Stimulated activated CD8-positive, alpha-beta memory T cell treated with anti-CD3 and anti-CD28 coated beads, Interleukin-15, amount 100 ng/mL, for 48 hours (primary cell): ENCODE data around the gene GINM1.

ENCODE experiments used
- DNase-seq, 2 donors: peaks; one replicate each; pipeline ENCODE4 v3.0.0-alpha.2; 2020; ENCODE audit warnings: low read depth in 2 of 2

The GINM1 gene, protein sequence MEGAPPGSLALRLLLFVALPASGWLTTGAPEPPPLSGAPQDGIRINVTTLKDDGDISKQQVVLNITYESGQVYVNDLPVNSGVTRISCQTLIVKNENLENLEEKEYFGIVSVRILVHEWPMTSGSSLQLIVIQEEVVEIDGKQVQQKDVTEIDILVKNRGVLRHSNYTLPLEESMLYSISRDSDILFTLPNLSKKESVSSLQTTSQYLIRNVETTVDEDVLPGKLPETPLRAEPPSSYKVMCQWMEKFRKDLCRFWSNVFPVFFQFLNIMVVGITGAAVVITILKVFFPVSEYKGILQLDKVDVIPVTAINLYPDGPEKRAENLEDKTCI

DNA sequence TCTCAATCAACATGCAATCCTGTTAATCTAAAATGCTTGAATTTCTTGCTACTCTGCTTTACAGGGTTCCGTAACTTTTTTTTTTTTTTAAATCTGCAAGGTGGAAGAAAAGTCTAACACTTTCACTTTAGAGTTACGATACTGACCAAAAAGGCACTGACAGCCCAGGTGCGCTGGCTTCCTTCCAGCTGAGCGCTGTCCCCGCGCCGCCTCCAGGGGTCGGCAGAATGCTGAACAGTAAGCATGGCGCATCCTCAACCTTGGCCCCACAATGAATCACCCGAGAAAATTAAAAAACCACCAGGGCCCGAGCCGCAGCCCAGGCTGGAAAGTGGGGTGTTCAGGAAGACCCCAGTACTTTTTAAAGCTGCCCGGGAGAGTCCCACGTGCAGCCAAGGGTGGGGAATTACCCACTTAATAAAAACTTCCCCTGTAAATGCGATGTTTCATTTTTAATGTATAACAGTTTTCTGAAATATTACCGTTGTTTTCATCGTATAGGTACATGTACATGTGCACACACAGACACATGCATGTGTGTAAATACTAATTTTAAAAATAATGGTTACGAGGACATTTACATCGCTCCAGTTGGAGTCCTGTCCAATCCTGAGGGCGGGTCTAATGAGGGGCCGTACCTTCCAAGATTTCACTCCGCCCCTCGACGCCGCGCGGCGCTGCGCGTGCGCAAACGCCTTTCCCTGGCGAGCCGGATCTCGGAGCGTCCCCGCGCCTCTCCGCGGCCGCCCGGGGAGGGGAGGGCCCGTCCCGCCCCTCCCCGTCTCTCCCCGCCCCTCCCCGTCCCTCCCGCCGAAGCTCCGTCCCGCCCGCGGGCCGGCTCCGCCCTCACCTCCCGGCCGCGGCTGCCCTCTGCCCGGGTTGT, at the start of gene GINM1:
Gene GINM1 (plus strand): TSS at position 849 of the 883 bp plus-strand sequence. CDS start 40 bp downstream, outside the sequence.
- DNase-seq = peak; percentile 90 to 93

DNA sequence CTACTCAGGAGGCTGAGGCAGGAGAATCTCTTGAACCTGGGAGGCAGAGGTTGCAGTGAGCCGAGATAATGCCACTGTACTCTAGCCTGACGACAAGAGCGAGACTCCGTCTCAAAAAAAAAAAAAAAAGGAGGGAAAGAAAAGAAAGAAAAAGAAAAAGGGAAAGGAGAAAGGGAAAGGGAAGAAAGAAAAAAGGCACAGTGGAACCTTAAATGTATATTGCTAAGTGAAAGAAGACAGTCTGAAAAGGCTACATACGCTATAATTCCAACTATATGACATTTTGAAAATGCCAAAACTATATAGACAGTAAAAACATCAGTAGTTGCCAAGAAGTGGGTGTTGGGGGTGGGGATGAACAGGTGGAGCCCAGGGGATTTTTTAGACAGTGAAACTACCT, 36.5 kb upstream of the GINM1 start:
- no peak for DNase-seq

DNA sequence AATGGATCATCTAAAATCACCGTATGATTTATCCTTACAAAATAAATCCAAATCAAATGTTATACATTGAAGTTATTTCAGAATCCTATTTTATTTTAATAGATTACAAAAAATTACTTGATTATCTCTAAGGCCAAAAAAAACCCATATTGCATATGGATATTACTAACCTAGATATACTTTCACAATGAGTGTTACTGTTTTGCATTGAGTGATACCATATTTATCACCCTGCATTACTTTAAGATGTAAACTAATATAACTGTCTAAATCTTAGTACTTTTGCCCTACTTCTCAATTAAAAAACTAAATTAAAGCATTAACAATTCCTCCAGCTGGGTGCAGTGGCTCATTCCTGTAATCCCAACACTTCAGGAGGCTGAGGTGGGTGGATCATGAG, 31.4 kb upstream of the GINM1 start:
- DNase-seq = no peak

DNA sequence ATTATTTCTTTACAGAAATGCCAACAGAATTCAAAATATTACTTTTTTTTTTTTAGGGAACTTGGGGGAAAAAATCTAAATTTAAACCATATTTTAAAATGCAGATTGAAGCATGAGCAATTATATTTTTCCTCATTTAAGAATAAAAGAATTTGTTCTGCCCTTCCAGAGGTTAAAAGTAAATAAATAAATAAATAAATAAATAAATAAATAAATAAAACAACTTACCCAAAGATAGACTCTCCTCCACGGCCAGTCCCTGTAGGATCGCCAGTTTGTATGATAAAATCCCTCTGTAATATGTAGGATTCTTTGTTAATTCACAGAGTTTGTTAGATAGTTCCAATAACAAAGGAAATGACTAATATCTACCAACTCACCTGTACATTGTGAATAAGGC, 25.0 kb upstream of the GINM1 start:
- DNase-seq = no peak

GRCh38 chr6:149544646-149545257, 21.4 kb upstream of the GINM1 start:
- DNase-seq = no peak

DNA sequence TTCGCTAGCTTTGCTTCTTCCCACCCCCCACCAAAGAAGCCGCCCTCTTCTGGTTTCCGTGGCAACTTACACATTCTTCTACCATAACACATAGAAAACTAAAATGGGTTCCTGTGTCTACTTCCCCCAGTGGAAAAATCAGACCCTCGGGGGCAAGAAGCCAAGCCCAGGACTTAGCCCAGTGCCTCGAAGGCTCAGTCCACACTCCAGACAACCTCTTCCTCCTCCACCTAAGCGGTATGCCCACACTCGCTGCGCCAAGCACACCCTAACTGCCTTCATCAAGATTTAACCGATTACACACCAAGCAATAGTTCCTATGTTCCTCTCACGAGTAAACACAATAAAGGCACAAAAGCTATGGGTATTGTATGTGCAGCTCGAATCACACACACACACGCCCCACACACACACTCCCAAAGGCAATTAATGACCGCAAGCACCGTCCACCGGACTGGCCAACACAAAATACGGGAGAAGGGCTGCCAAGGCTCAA, 20.9 kb upstream of the GINM1 start:
- DNase-seq = peak; percentile 15 to 22

DNA sequence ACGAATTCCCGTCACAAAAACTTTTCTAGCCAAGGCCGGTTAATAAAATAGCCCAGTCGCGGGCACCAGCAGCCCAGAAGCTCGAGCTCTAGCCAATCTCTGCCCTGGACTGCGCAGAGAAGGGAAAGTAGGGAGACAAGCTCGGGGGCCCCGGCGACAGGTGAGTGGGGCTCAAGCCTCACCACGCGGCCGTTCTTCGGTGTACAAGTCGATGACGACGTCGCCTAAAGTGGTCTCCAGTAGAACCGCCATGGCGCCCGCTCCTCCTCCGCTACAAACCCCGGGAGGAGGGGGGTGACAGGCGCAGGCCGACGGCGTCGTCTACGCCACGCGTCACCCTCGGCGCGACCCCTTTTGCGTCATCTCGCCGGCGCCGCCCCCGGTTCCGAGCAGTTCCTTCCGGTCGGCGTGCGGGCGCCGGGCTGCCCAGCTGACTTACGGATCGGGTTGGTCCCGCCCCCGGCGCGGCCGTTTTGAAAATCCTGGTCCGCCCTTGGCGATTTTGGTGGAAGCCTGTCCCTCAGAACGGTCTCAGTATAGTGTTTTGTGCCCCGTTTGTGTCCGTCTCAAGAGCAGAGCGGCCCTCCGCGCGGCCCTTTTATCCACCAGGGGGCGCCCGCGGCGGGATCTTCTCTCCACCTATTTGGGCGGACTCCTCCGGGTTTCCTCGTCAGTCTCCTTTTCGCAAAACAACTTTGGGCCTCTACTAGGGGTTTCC, 20.3 kb upstream of the GINM1 start, which contains the start of gene PPIL4:
Gene PPIL4 (minus strand): TSS at position 290 of the 718 bp plus-strand sequence. CDS start 38 bp downstream, at position 252.
- DNase-seq = peak; percentile 95

DNA sequence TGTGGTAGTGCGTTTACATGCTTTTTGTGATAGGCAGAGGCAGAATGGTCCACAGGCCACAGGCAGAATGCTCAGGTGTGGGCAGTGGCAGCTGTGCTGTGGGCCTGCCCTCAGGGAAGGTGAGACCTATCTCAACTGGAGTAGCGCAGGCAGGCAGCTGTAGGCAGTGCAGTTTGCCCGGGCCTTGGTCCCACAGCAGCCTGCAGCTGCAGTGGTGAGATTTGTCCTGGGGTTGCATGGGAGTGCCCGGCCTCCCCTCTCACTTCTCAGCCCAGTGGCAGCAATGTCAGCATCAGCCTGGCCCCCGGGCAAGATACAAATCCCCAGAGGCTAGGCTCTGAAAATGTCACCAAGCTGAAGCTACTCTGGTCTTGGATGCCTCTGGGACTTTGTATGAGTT, 14.3 kb upstream of the GINM1 start:
- DNase-seq = no peak

DNA sequence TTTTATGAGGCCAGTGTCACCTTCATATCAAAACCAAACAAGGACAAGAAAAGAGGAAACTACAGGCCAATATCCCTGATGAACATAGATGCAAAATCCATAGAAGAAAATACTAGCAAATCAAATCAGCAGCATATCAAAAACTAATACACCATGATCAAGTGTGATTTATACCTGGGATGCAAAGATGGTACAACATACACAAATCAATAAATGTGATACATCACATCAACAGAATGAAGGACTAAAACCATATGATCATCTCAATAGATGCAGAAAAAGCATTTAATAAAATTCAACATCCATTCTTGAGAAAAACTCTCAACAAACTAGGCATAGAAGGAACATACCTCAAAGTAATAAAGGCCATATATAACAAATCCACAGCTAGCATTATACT, 8.1 kb upstream of the GINM1 start:
- DNase-seq = no peak

- DNase-seq = no peak
These were observed 6.8 kb upstream of the GINM1 start for GRCh38 chr6:149559389-149559788.

GRCh38 chr6:149560736-149561135, 5.4 kb upstream of the GINM1 start:
- no peak for DNase-seq

DNA sequence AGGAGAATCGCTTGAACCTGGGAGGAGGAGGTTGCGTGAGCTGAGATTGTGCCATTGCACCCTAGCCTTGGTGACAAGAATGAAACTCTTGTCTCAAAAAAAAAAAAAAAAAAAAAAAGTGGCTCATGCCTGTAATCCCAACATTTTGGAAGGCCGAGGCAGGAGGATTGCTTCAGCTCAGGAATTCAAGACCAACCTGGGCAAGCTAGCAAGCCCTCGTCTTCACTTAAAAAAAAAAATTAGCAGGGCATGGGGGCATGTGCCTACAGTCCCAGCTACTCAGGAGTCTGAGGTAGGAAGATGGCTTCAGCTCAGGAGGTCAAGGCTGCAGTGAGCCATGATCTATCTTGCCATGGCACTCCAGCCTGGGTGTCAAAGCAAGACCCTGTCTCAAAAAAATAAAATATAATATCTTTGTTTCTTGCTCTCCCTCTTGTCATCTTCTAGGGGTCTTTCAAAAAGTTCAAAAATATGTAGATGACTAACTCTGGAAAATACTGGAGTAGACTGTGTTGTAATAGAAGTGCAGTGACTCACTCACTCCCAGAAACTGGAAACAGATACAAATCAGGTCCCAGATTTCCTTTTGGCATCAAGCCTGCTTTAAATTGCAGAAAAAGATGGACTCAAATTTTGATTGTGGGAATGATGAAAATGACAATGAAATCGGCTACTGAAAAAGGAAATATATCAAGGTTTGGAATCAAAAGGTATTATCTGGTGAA, 2.8 kb upstream of the GINM1 start:
- DNase-seq = no peak

GRCh38 chr6:149563928-149564325, 2.2 kb upstream of the GINM1 start:
- no peak for DNase-seq

GRCh38 chr6:149566410-149567193, 427 bp downstream of the GINM1 start:
- peak; percentile 22 to 24 for DNase-seq

- DNase-seq = no peak
These were observed 1.0 kb downstream of the GINM1 start for GRCh38 chr6:149567194-149567586.

GRCh38 chr6:149567945-149568585, 1.9 kb downstream of the GINM1 start:
- no peak for DNase-seq

- no peak for DNase-seq
These were observed 14.7 kb downstream of the GINM1 start for GRCh38 chr6:149580880-149581279.

DNA sequence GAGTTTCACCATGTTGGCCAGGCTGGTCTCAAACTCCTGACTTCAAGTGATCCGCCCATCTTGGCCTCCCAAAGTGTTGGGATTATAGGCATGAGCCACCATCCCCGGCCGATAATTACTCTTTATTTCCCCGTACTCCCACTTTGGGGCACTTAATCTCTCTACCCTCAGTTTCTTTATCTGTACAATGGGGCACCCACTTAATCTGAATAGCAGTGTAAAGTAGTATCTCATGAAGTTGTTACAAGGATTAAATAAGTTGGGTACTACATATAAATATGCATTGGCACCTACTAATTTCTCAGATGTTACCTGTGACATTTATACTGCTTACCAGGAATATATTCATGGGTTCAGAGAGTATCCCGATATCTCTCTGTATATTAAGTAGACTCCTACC, 15.2 kb downstream of the GINM1 start:
- no peak for DNase-seq

GRCh38 chr6:149586149-149586548, 20.0 kb downstream of the GINM1 start:
- no peak for DNase-seq

DNA sequence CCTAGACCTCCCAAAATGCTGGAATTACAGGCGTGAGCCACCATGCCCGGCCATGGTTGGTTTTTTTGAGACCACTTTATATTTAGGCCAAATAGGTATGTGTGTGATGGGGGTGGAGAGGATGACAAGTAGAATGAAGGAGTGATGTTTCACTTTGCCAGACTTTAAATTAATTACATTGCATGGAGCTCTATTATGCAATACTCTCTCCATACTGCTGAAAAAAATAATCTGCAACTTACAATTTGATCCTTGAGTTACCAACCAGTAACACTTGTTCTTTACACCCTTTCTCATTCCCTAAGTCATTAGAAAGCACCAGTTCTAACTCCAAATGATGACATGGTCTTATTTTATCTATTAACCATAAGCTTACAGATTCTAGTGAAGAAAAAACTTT, 26.8 kb downstream of the GINM1 start:
- no peak for DNase-seq
